Upper lobe of left lung (tissue), 4 donors: ENCODE results near the gene NBEAL2.

Source experiments
- CTCF ChIP-seq, 6 experiments: fragments of 450-650 bp in 4 of 6; fragments of 200-600 bp in 2 of 6; sonication (generic) in 2 of 6; IDR thresholded peaks; one replicate each; pipeline ENCODE4 v1.5.1; 2016 to 2019; ENCODE audit warnings: antibody characterized with exemption in 6 of 6
- POLR2A ChIP-seq, 4 donors: fragments of 450-650 bp; IDR thresholded peaks; one replicate each; pipeline ENCODE4 v1.5.1; 2016 to 2017; ENCODE audit warnings: antibody characterized with exemption in 4 of 4, mild to moderate bottlenecking in 2 of 4

- no peak for TF ChIP-seq CTCF (IDR thresholded peaks at IDR 0.05)
- no peak for TF ChIP-seq POLR2A (IDR thresholded peaks at IDR 0.05)
Measured at GRCh38 chr3:47028146-47028545, 48.7 kb downstream of the NBEAL2 start.
